Activated CD8-positive, alpha-beta memory T cell treated with anti-CD3 and anti-CD28 coated beads, Interleukin-2, amount 50 U/mL, for 24 hours (primary cell): ENCODE data around the gene MSRB3.
"Not testable (repeated sequence)": the region's sequence is repeated elsewhere in the genome, so short reads cannot be mapped to it uniquely, and the experiment has no call there.

Experiments
- DNase-seq: peaks from one replicate; pipeline ENCODE4 v3.0.0-alpha.2; 2020; ENCODE audit errors: extremely low read depth

Gene MSRB3

GRCh38 chr12:65457341-65457740 is 178.9 kb downstream of the MSRB3 start:
- DNase-seq = not testable (repeated sequence)

GRCh38 chr12:65458718-65459117 is 180.2 kb downstream of the MSRB3 start:
- DNase-seq = no peak

DNA sequence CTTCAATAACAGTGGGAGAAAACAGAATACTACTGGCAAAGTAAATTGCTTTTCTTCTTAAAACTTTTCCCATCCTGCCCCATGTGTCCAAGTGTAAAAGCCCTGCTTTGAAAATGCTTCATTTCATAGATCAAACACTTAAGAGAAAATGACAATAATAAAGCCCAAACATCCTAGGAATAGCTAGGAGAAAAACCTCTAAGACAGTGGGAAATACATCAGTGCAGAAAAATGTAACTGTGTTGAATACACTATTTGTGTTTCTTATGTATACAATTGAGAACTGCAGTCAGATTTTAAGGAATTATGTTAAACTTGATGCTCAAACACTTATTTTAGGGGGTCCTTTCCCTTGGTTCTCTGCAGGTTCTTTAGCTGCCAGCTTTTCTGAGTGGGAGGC is 181.1 kb downstream of the MSRB3 start:
- DNase-seq = no peak

GRCh38 chr12:65460063-65460462 is 181.6 kb downstream of the MSRB3 start:
- DNase-seq = no peak

- DNase-seq = no peak
Measured at GRCh38 chr12:65461017-65461416, 182.5 kb downstream of the MSRB3 start.

DNA sequence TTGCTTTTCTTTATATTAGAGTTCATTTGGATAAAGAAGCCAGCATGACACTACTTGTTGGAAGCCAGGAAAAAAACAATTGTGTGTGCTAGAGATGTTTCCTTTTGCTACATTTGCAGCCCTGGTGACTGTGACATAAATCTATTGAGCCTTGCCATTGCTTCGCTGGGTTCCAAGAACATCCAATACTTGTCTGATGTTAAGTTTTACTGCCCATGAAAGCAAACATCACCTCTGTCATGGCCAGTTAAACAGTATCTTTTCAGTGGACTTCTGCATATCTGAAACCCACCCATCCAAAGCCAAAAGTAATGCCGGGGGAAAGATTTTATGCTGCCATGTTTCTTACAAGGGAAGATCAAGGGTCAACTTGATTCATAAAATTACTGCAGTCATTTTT is 184.0 kb downstream of the MSRB3 start:
- DNase-seq = no peak

DNA sequence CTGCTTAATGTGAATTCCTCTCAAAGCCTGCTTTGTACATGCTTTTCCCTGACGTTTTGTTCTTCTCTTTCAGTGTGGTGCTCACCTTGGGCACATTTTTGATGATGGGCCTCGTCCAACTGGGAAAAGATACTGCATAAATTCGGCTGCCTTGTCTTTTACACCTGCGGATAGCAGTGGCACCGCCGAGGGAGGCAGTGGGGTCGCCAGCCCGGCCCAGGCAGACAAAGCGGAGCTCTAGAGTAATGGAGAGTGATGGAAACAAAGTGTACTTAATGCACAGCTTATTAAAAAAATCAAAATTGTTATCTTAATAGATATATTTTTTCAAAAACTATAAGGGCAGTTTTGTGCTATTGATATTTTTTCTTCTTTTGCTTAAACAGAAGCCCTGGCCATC is 184.6 kb downstream of the MSRB3 start:
- DNase-seq = no peak

GRCh38 chr12:65463611-65464010 is 185.1 kb downstream of the MSRB3 start:
- DNase-seq = no peak

- no peak for DNase-seq
Measured at GRCh38 chr12:65464930-65465329, 186.4 kb downstream of the MSRB3 start.

GRCh38 chr12:65465766-65466547 is 187.5 kb downstream of the MSRB3 start:
- DNase-seq = no peak

- DNase-seq = no peak
Measured at GRCh38 chr12:65466911-65467310, 188.4 kb downstream of the MSRB3 start.

DNA sequence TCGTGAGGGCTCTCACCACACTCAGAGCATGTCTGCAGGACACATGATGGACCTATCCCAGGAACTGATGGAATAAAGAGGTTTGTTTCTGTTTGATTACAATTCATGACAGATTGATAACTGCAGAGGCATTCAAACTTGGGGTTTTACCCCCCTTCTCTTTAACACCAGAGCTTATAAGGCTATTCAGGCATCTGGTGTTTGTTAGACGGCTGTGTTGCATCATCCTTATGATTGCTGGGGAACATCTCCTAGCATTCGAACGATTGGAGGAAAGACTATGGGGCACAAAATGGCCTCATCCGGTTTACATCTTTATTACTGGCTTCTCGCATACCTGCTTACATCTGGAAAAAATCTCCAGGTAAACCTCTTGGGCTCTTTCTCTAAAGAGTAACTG is 191.8 kb downstream of the MSRB3 start:
- DNase-seq = no peak

DNA sequence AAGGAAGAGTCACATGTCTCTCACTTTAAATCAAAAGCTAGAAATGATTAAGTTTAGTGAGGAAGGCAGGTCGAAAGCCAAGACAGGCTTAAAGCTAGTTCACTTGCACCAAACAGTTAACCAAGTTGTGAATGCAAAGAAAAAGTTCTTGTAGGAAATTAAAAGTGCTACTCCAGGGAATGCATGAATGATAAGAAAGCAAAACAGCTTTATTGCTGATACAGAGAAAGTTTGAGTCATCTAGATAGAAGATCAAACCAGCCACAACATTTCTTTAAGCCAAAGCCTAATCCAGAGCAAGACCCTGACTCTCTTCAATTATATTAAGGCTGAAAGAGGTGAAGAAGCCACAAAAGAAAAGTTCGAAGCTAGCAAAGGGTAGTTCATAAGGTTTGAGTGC is 193.6 kb downstream of the MSRB3 start:
- no peak for DNase-seq

GRCh38 chr12:65474831-65475230 is 196.3 kb downstream of the MSRB3 start:
- DNase-seq = no peak

GRCh38 chr12:65477721-65478120 is 199.2 kb downstream of the MSRB3 start:
- no peak for DNase-seq

- not testable (repeated sequence) for DNase-seq
Measured at GRCh38 chr12:65483891-65484516, 205.5 kb downstream of the MSRB3 start.

GRCh38 chr12:65488197-65488596 is 209.7 kb downstream of the MSRB3 start:
- no peak for DNase-seq

- DNase-seq = no peak
Measured at GRCh38 chr12:65490250-65490649, 211.8 kb downstream of the MSRB3 start.

- no peak for DNase-seq
Measured at GRCh38 chr12:65492998-65493912, 214.8 kb downstream of the MSRB3 start.

DNA sequence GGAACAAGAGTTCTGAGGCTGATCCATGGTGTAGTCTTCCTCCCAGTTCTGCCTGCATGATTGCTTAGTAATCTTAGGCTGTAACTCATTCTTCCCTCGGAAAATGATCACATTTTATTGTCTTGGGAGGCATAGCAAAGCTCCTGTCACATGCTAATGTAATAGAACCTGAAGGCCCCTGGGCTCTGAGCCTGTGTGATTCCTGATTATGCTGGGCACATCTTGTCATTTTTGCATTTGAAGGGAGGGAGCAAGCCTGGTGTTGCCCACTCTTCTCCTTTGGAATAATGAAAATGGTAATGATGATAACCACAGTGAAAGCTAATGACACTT is 215.4 kb downstream of the MSRB3 start:
- no peak for DNase-seq

DNA sequence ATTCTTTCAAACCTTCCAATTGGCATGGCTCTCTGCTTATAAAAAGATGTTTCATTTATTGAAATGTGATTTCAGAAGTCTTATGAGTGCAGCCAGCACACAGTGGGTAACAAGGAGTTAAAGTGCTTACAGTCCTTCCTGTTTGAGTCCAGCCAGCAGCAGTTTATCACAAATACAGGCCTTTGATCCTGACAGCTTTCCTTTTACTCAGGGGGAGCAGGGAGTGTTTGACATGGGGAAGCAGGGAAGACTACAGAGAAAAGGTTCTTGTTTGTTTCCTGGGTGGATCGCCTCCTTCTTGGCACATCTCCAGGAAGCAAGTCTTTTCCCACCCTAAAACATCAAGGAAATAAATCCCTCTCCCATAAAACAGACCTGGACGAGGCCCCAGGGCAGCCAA is 216.1 kb downstream of the MSRB3 start:
- DNase-seq = no peak

DNA sequence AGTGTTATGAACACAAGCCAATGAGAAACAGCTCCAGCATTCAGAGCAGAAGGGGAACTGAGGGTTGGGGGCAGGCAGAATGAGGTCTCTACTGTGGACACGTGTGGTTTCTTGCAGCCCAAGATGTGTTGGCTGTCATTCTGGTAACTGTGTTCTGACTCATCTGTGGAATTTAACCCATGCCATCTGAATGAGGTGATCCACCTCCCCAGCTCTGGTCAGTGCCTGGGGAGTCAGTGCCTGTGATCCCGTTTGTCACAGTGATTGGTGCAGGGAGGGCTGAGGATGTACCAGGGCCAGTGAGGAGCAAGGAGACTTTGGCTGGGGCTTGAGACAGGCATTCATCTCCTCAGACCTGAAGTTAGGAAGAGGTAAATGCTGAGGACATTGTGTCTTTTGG is 216.8 kb downstream of the MSRB3 start:
- DNase-seq = no peak

- DNase-seq = no peak
Measured at GRCh38 chr12:65496617-65497016, 218.1 kb downstream of the MSRB3 start.
